Lung (tissue), 12 donors: ENCODE measurements around the gene MAP3K13. TPM values are rescaled to one million over a fixed set of nuclear protein-coding genes. Genes with fewer than 3 reads are reported as not detected.

ENCODE experiments used
- ATAC-seq: fragments of 200-7000 bp; cut with Tn5 transposase; one replicate; pipeline ENCODE4 v1.9.1; 2020; ENCODE audit warnings: moderate number of reproducible peaks; ENCODE audit not compliant: insufficient read depth, low FRiP score
- DNase-seq, 3 donors: peaks; one replicate each; pipeline ENCODE4 v3.0.0-alpha.2; 2013 to 2017
- H3K27ac ChIP-seq, 2 donors: one replicate each; pipeline ENCODE4 v1.5.1; 2013; ENCODE audit warnings: mild to moderate bottlenecking in 2 of 2, moderate library complexity in 2 of 2, control low read depth in 1 of 2, inconsistent platforms in 1 of 2, low read depth in 1 of 2, low read length in 1 of 2
- H3K27me3 ChIP-seq, 3 donors: one replicate each; pipeline ENCODE4 v1.5.1; 2013; ENCODE audit warnings: low read length in 2 of 3; ENCODE audit not compliant: control insufficient read depth in 3 of 3, insufficient read depth in 3 of 3
- H3K36me3 ChIP-seq, 4 donors: one replicate each; pipeline ENCODE4 v1.5.1; 2013; ENCODE audit warnings: low read length in 4 of 4, mild to moderate bottlenecking in 1 of 4, moderate library complexity in 1 of 4; ENCODE audit not compliant: control insufficient read depth in 4 of 4, insufficient read depth in 4 of 4
- H3K4me1 ChIP-seq, 5 donors: one replicate each; pipeline ENCODE4 v1.5.1; 2013; ENCODE audit warnings: low read length in 5 of 5, mild to moderate bottlenecking in 2 of 5, moderate library complexity in 1 of 5; ENCODE audit not compliant: control insufficient read depth in 5 of 5, insufficient read depth in 5 of 5
- H3K4me3 ChIP-seq: one replicate; pipeline ENCODE4 v1.5.1; 2013; ENCODE audit warnings: mild to moderate bottlenecking, control low read depth, moderate library complexity
- H3K9ac ChIP-seq, 2 donors: one replicate each; pipeline ENCODE4 v1.5.1; 2013; ENCODE audit warnings: low read length in 2 of 2, control low read depth in 1 of 2; ENCODE audit not compliant: insufficient read depth in 1 of 2
- H3K9me3 ChIP-seq, 4 donors: one replicate each; pipeline ENCODE4 v1.5.1; 2013; ENCODE audit warnings: low read length in 3 of 4, mild to moderate bottlenecking in 1 of 4, moderate library complexity in 1 of 4; ENCODE audit not compliant: control insufficient read depth in 4 of 4, insufficient read depth in 3 of 4
- CTCF ChIP-seq: IDR thresholded peaks from 2 replicates; pipeline ENCODE4 v1.5.1; 2012; ENCODE audit warnings: mild to moderate bottlenecking; ENCODE audit errors: control extremely low read depth, extremely low read depth
- WGBS, 2 donors: extraction: QIAGEN DNeasy Blood & Tissue Kit; methylation state at CpG; one replicate each; pipeline ENCODE4 v1.1.7; 2013; 5-methylcytosine and 5-hydroxymethylcytosine counted together
- polyA plus RNA-seq, 2 donors: library from polyadenylated mRNA; stranded (reverse); fragments of 200-250 nt; gene quantifications; one replicate each; pipeline ENCODE4 v1.2.1, GENCODE V29; 2013
- total RNA-seq, 2 donors: library from RNA; depleted of rRNA in 1 of 2; stranded (reverse); fragments of >200 nt in 1 of 2; gene quantifications; one replicate each; pipeline ENCODE4 v1.2.1, GENCODE V29; 2014 to 2021
- donor health status: control.
- donor health status: control.
- donor health status: Bipolar disorder and iron deficiency.
- donor health status: healthy.
- donor health status: DM: yes; HTN: yes; CAD: no.

MAP3K13 gene
- total and polyA plus RNA-seq, 4 donors = 20.7 to 74.8 (median 29.3) TPM

- Histone ChIP-seq H3K36me3 (peaks cover 0 to 3% (median 0%) of the 10 kb centered on the region in 4 donors), H3K27me3 (peaks cover 0 to 2% (median 0%) of the 10 kb centered on the region in 3 donors), H3K27ac (no peak overlapping the region), H3K4me1 (no peaks in the 10 kb centered on the region), H3K9ac (no peak overlapping the region), H3K9me3 (no peaks in the 10 kb centered on the region), H3K4me3 (no peak overlapping the region)
- no peak for DNase-seq
- TF ChIP-seq CTCF = no peak
- no peak for ATAC-seq
- 97 to 100% methylated on average over 2 of the region's 2 CpGs for WGBS, 2 donors
These were observed 163.5 kb downstream of the MAP3K13 start for GRCh38 chr3:185526349-185526951.

- peaks cover 0 to 3% (median 0%) of the 10 kb centered on the region in 4 donors for H3K36me3 ChIP-seq
- H3K4me1 ChIP-seq = no peaks in the 10 kb centered on the region
- no peak overlapping the region for H3K4me3 ChIP-seq
- 82 to 91% methylated on average over 9 of the region's 9 CpGs for WGBS, 2 donors
- DNase-seq (no peak), ATAC-seq (no peak)
- H3K27ac ChIP-seq = no peak overlapping the region
- H3K9ac ChIP-seq = no peak overlapping the region
- TF ChIP-seq CTCF = no peak
- H3K9me3 ChIP-seq = no peaks in the 10 kb centered on the region
- peaks cover 0 to 2% (median 0%) of the 10 kb centered on the region in 3 donors for H3K27me3 ChIP-seq
These were observed 164.4 kb downstream of the MAP3K13 start for GRCh38 chr3:185527364-185527763.

- Histone ChIP-seq H3K27me3 (peaks cover 0 to 2% (median 0%) of the 10 kb centered on the region in 3 donors), H3K27ac (no peak overlapping the region), H3K4me3 (no peak overlapping the region), H3K4me1 (no peaks in the 10 kb centered on the region), H3K9me3 (no peaks in the 10 kb centered on the region), H3K36me3 (peaks cover 0 to 1% (median 0%) of the 10 kb centered on the region in 4 donors), H3K9ac (no peak overlapping the region)
- 91 to 92% methylated on average over 6 of the region's 6 CpGs for WGBS, 2 donors
- TF ChIP-seq CTCF = no peak
- DNase-seq = no peak
- ATAC-seq = no peak
These were observed 165.6 kb downstream of the MAP3K13 start for GRCh38 chr3:185528532-185528931.

GRCh38 chr3:185530856-185531255 lies 167.9 kb downstream of the MAP3K13 start:
- Histone ChIP-seq H3K27ac (no peak overlapping the region), H3K27me3 (no peaks in the 10 kb centered on the region), H3K4me3 (no peak overlapping the region), H3K9ac (no peak overlapping the region), H3K36me3 (peaks cover 0 to 1% (median 0%) of the 10 kb centered on the region in 4 donors), H3K9me3 (no peaks in the 10 kb centered on the region), H3K4me1 (no peaks in the 10 kb centered on the region)
- 68 to 71% methylated on average over 5 of the region's 5 CpGs for WGBS, 2 donors
- ATAC-seq = no peak
- DNase-seq = no peak
- no peak for TF ChIP-seq CTCF
